Measurements from ENCODE around the gene BCL2L1. TPM values are rescaled to one million over a fixed set of nuclear protein-coding genes. Genes with fewer than 3 reads are reported as not detected.
"Not testable (repeated sequence)": the region's sequence is repeated elsewhere in the genome, so short reads cannot be mapped to it uniquely, and the experiment has no call there.

The BCL2L1 gene
- total RNA-seq, 6 experiments from 2014 or later, result 111 to 122 (median 117) TPM

DNA sequence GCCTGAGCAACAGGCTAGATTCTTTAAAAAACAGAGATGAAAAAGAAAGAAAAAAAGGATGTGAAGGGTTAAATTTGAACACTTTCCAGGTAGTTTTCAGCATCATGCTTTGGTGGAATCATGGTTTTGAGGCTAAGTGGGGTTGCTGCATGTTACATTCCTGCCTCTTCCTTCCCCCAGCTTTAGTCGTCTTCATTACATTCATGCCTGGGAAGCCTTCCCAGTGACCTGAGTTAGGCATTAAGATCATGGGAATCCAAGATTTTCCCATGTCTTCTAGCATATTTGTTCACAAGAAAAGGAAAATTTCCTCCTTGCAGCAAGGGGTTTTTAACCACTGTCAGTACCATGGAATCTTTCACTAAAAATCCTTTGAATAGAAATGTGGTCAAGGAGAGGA, 28.5 kb upstream of the BCL2L1 start:
- Mint-ChIP-seq H3K27ac (peak overlapping the region; percentile 68), H3K4me3 (peak overlapping the region; percentile 14)

DNA sequence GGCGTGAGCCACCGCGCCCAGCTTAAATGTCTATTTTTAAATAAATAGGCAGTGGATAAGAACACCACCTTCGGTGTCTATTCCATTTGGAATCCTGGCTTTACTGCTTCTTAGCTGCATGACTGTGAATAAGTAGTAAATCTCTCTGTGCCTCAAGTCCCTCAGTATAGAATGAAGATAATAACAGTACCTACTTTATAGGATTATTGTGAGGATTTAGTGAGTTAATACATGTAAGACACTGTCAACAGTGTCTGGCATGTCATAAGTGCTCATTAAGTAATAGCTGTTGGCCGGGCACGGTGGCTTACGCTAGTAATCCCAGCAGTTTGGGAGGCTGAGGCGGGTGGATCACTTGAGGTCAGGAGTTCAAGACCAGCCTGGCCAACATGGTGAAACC, 26.6 kb upstream of the BCL2L1 start:
- H3K9me3 Mint-ChIP-seq, result no peaks in the 10 kb centered on the region
- H3K4me3 Mint-ChIP-seq, result no peak overlapping the region
- H3K27me3 Mint-ChIP-seq (ENCODE audit: insufficient read depth), result no peaks in the 10 kb centered on the region; the same call in 1 of the 2 replicates
- H3K36me3 Mint-ChIP-seq (ENCODE audit: low read depth), result peaks cover 5% of the 10 kb centered on the region; the same call in 1 of the 2 replicates
- TF ChIP-seq, protein P1, sequence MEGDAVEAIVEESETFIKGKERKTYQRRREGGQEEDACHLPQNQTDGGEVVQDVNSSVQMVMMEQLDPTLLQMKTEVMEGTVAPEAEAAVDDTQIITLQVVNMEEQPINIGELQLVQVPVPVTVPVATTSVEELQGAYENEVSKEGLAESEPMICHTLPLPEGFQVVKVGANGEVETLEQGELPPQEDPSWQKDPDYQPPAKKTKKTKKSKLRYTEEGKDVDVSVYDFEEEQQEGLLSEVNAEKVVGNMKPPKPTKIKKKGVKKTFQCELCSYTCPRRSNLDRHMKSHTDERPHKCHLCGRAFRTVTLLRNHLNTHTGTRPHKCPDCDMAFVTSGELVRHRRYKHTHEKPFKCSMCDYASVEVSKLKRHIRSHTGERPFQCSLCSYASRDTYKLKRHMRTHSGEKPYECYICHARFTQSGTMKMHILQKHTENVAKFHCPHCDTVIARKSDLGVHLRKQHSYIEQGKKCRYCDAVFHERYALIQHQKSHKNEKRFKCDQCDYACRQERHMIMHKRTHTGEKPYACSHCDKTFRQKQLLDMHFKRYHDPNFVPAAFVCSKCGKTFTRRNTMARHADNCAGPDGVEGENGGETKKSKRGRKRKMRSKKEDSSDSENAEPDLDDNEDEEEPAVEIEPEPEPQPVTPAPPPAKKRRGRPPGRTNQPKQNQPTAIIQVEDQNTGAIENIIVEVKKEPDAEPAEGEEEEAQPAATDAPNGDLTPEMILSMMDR (IDR thresholded peaks at IDR 0.05), result no peak
- DNase-seq, result no peak
- peaks cover 51% of the 10 kb centered on the region for H3K4me1 Mint-ChIP-seq (ENCODE audit: low read depth)
- no peak overlapping the region for H3K27ac Mint-ChIP-seq

More for the DNA sequence above, 28.5 kb upstream of the BCL2L1 start:
- Mint-ChIP-seq H3K4me1 (ENCODE audit: low read depth) (peaks cover 49% of the 10 kb centered on the region), H3K27me3 (ENCODE audit: insufficient read depth) (no peaks in the 10 kb centered on the region; the same call in 1 of the 2 replicates), H3K9me3 (no peaks in the 10 kb centered on the region), H3K36me3 (ENCODE audit: low read depth) (peaks cover 5% of the 10 kb centered on the region; the same call in 1 of the 2 replicates)
- TF ChIP-seq, protein P1 (IDR thresholded peaks at IDR 0.05), result no peak
- DNase-seq, result peak; percentile 60

DNA sequence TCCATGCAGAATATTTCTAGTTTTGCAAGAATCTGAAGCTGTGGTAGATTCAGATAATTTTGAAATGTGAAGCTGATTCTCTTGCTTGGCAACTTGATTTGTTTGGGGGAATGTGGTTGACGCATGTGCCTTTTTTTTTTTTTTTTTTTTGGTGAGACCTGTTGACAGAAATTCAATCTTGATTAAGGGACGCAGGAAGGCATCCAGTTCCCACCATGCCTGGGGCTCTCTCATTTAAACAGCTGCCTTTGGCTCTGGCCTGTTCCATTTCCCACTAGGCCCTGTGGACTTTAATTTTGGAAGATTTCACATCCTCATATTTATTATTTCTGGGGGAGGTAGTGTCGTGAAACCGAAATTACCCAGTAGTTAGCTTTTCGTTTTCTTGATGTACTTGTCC, 25.0 kb upstream of the BCL2L1 start:
- Mint-ChIP-seq H3K4me3 (peak overlapping the region; percentile 29; the same call in 1 of the 2 replicates), H3K36me3 (ENCODE audit: low read depth) (peaks cover under 1% of the 10 kb centered on the region; the same call in 1 of the 2 replicates), H3K9me3 (no peaks in the 10 kb centered on the region), H3K4me1 (ENCODE audit: low read depth) (peaks cover 42% of the 10 kb centered on the region), H3K27me3 (ENCODE audit: insufficient read depth) (no peaks in the 10 kb centered on the region; the same call in 1 of the 2 replicates), H3K27ac (peak overlapping the region; percentile 73)
- DNase-seq, result no peak
- TF ChIP-seq, protein P1 (IDR thresholded peaks at IDR 0.05), result no peak

DNA sequence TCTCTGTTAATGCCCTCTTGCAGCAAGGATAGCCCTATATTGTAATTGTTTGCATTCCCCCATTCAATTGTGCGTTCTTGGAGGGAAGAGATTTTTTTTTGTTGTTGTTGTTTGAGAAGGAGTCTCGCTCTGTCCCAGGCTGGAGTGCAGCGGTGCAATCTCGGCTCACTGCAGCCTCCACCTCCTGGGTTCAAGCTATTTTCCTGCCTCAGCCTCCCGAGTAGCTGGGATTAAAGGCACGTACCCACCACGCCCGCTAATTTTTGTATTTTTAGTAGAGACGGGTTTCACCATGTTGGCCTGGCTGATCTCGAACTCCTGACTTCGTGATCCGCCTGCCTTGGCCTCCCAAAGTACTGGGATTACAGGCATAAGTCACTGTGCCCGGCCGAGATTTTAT, 24.4 kb upstream of the BCL2L1 start:
- H3K9me3 Mint-ChIP-seq; H3K36me3 Mint-ChIP-seq (ENCODE audit: low read depth); H3K27me3 Mint-ChIP-seq (ENCODE audit: insufficient read depth); DNase-seq: not testable (repeated sequence)
- Mint-ChIP-seq H3K27ac (peak overlapping the region; percentile 73; the same call in 1 of the 2 replicates), H3K4me1 (ENCODE audit: low read depth) (peaks cover 42% of the 10 kb centered on the region), H3K4me3 (peak overlapping the region; percentile 29; the same call in 1 of the 2 replicates)

DNA sequence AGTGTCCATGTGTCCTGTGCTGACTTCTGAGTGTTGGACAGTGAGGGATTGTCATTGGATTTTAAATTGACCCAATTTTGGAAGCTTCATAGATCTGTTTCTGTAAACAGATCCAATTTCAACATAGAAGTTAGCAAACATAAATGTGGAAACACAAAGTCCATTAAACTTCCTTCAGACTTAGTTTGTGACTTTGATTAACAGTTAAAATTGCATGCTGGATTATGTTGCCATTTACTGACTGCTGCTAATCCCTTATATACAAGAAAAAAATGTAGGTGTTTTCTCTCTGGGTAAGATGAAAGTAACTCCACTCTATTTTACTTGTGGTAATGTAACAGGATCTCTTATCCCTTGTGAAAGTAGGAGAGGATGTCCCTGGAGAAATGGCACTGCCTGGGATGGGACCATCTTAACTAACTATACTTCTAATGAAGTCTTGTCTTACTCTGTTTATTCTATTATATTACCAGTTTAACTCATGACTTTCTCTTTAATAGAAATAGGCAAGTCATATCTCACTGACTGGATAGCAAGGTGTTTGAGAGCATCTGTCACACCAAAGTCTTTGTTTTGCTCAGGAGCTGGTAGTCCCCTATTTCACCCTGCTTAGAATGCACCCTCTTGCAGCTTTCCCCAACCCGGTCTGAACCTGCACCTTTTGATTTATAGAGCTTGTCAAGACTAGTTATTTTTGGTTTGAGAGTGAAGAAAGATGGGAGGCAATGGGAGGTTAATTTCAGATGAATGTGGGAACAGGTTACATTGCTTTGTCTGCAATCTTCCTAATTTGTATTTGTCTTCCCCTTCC, 23.6 kb upstream of the BCL2L1 start:
- Mint-ChIP-seq H3K36me3 (ENCODE audit: low read depth) (no peaks in the 10 kb centered on the region; the same call in 1 of the 2 replicates), H3K27ac (peak overlapping the region; percentile 3; the same call in 1 of the 2 replicates), H3K4me3 (no peak overlapping the region), H3K4me1 (ENCODE audit: low read depth) (peaks cover 45% of the 10 kb centered on the region), H3K27me3 (ENCODE audit: insufficient read depth) (no peaks in the 10 kb centered on the region; the same call in 1 of the 2 replicates), H3K9me3 (no peaks in the 10 kb centered on the region)
- no peak for DNase-seq
- TF ChIP-seq, protein P1 (IDR thresholded peaks at IDR 0.05), result no peak

All from HFFc6 (cell line).